ENCODE measurements around the gene GOLT1A. TPM values are rescaled to one million over a fixed set of nuclear protein-coding genes. Genes with fewer than 3 reads are reported as not detected.

GOLT1A gene
- total RNA-seq (2021), result not detected in 2 replicates
- percentile 18 among the genes with signal in this experiment for Bru-seq, nascent RNA
- percentile 12 among the genes with signal in this experiment for BruChase-seq, experiment 1, labeled RNA remaining after a 2-hour chase
- BruChase-seq, experiment 2, labeled RNA remaining after a 6-hour chase, result percentile 20 among the genes with signal in this experiment
- long read RNA-seq, result 0 reads

DNA sequence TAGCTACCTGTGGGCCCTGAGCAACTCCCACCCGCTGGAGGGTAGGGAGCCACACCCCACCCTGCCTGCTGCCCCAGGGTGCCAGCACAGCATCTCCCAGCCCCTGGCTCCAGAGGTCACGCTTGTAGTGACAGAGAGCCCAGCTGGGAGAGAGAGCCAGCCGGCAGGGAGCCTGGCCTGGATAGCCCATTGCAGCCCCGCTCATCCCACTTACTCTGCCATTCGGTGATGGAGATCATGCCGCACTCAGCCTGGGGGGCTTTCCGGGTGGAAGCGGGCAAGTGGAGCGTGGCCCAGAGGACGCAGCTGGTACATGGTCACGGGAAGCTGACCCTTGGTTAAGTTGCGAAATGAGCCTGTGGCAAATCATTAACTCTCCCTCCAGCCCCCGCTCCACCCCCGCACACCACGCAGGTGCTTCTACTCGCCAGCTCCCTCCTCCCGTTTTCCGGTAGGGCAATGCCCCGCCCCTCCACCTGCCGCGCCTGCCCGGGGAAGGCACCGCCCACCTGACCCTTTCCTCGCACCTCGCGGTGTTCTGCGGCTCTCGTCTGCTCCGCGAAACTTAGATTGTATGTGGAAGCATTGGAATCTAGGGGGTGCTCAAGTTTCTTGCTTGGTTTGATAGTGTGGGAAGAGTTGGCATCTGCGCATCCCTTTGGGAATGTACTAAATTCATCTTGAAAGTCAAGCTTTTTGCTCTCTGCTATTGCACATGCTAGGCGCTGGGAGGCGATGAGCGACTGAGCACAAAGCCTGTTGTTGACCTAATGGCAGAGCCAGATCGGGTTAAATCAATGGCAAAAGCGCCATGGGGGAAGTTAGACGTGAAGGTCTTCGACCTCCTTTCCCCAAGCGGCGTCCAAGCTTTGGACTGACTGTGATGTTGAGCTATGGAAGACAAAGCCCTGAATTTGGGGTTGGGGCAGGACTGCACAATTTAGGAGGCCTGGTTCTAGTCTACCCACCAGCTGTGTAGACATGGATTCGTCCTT, at the start of gene GOLT1A:
Gene GOLT1A (minus strand): TSS at position 321 of the 995 bp plus-strand sequence. CDS start 82 bp downstream, at position 239.
- H3K4me3 ChIP-seq (ENCODE audit: low read depth, low read length, poor library complexity, severe bottlenecking), result peak within 1 kb of the TSS; percentile 21
- no peaks in the 10 kb centered on the region for H3K36me3 ChIP-seq (ENCODE audit: insufficient read depth, low read length, poor library complexity, severe bottlenecking)
- no peaks in the 10 kb centered on the region for H3K27me3 ChIP-seq (replicated peaks; ENCODE audit: insufficient read depth, low read depth, low read length, poor library complexity)
- TF ChIP-seq CTCF (conservative IDR thresholded peaks at IDR 0.05; ENCODE audit: low read depth, low read length) (peak; percentile 87), EZH2 (IDR thresholded peaks at IDR 0.05; ENCODE audit: borderline replicate concordance, low read depth, low read length, poor library complexity, severe bottlenecking) (no peak)
- peak; percentile 87 for DNase-seq (ENCODE audit: low spot score)
- intact Hi-C loops (cut with micrococcal nuclease; ENCODE audit: unreplicated experiment), result loop anchor here (1.0 to 5.0 kb wide), 2 partner anchors 149 to 288 kb away; no protein-coding TSS in a partner anchor
- no TSS peak for BruUV-seq (replicated peaks)
- POLR2A ChIA-PET (ENCODE audit: low non-redundant PET), result no interaction called here
- peaks cover 7% of the 10 kb centered on the region for H3K4me1 ChIP-seq (ENCODE audit: insufficient read depth, low read length, poor library complexity, severe bottlenecking)
- H3K27ac ChIP-seq (ENCODE audit: low read depth, low read length, poor library complexity, severe bottlenecking), result no peak within 1 kb of the TSS
- H3K9me3 ChIP-seq (ENCODE audit: low read depth, low read length, poor library complexity, severe bottlenecking), result no peaks in the 10 kb centered on the region
- CTCF ChIA-PET, result interaction anchor here (0.9 to 2.0 kb wide), 9 partner anchors 41 to 289 kb away, joined by 3 to 13 read pairs (median 4); partner anchors contain the start of gene PLEKHA6

GRCh38 chr1:204263254-204263910, 49.6 kb upstream of the GOLT1A start:
- Histone ChIP-seq H3K9me3 (ENCODE audit: low read depth, low read length, poor library complexity, severe bottlenecking) (no peaks in the 10 kb centered on the region), H3K4me1 (ENCODE audit: insufficient read depth, low read length, poor library complexity, severe bottlenecking) (no peaks in the 10 kb centered on the region), H3K27me3 (replicated peaks; ENCODE audit: insufficient read depth, low read depth, low read length, poor library complexity) (no peaks in the 10 kb centered on the region), H3K4me3 (ENCODE audit: low read depth, low read length, poor library complexity, severe bottlenecking) (no peak overlapping the region), H3K27ac (ENCODE audit: low read depth, low read length, poor library complexity, severe bottlenecking) (no peak overlapping the region), H3K36me3 (ENCODE audit: insufficient read depth, low read length, poor library complexity, severe bottlenecking) (no peaks in the 10 kb centered on the region)
- POLR2A ChIA-PET (ENCODE audit: low non-redundant PET), result no interaction called here
- BruUV-seq (replicated peaks), result no TSS peak
- no peak for TF ChIP-seq EZH2 (IDR thresholded peaks at IDR 0.05; ENCODE audit: borderline replicate concordance, low read depth, low read length, poor library complexity, severe bottlenecking)
- TF ChIP-seq CTCF (conservative IDR thresholded peaks at IDR 0.05; ENCODE audit: low read depth, low read length), result no peak
- intact Hi-C loops (cut with micrococcal nuclease; ENCODE audit: unreplicated experiment), result no loop called here
- DNase-seq (ENCODE audit: low spot score), result no peak
- CTCF ChIA-PET, result no interaction called here

DNA sequence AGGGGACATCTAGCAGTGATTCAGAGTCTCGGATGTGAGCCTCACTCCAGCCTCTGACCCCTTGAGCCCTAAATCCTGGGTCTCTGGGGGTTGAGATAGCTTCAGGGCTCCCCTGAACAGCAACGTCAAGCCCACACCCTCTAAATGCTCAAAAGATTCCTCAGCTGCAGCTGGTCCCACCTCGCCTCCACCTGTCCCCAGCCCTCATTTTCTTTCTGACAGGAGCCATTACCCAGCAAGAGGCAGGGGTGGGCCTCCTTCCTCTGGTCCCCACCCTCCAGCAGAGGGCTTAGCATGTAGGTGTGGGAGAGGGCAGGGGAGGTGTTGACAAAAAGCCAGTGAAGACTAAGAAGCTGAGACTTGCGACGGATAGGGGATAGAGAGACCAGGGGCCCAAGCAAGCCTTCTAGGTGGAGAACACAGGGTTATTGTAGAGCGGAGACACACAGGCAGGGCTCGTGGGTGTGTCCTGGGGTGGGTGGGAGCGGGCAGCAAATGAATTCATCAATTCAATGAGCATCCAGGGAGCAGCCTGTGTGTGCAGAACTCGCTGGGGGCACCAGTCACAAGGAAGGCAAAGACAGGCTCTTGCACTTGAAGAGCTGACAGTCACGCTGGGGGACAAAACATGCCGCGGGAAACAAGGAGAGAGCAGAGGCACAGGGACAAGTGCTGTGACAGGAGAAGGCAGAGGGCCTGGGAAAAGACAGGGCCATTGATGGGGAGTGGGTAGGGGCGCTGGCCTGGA, 48.9 kb upstream of the GOLT1A start:
- no peaks in the 10 kb centered on the region for H3K36me3 ChIP-seq (ENCODE audit: insufficient read depth, low read length, poor library complexity, severe bottlenecking)
- POLR2A ChIA-PET (ENCODE audit: low non-redundant PET), result no interaction called here
- BruUV-seq (replicated peaks), result no TSS peak
- no peak for TF ChIP-seq EZH2 (IDR thresholded peaks at IDR 0.05; ENCODE audit: borderline replicate concordance, low read depth, low read length, poor library complexity, severe bottlenecking)
- no peak for TF ChIP-seq CTCF (conservative IDR thresholded peaks at IDR 0.05; ENCODE audit: low read depth, low read length)
- no peaks in the 10 kb centered on the region for H3K9me3 ChIP-seq (ENCODE audit: low read depth, low read length, poor library complexity, severe bottlenecking)
- H3K27me3 ChIP-seq (replicated peaks; ENCODE audit: insufficient read depth, low read depth, low read length, poor library complexity), result no peaks in the 10 kb centered on the region
- H3K4me1 ChIP-seq (ENCODE audit: insufficient read depth, low read length, poor library complexity, severe bottlenecking), result no peaks in the 10 kb centered on the region
- no peak overlapping the region for H3K27ac ChIP-seq (ENCODE audit: low read depth, low read length, poor library complexity, severe bottlenecking)
- CTCF ChIA-PET, result interaction anchor here (0.6 kb wide), 1 partner anchor 49 kb away, joined by 3 read pairs; the partner anchor contains the start of gene GOLT1A
- DNase-seq (ENCODE audit: low spot score), result no peak
- intact Hi-C loops (cut with micrococcal nuclease; ENCODE audit: unreplicated experiment), result no loop called here
- H3K4me3 ChIP-seq (ENCODE audit: low read depth, low read length, poor library complexity, severe bottlenecking), result no peak overlapping the region
